ENCODE measurements around the gene PEX3.

Gene PEX3

DNA sequence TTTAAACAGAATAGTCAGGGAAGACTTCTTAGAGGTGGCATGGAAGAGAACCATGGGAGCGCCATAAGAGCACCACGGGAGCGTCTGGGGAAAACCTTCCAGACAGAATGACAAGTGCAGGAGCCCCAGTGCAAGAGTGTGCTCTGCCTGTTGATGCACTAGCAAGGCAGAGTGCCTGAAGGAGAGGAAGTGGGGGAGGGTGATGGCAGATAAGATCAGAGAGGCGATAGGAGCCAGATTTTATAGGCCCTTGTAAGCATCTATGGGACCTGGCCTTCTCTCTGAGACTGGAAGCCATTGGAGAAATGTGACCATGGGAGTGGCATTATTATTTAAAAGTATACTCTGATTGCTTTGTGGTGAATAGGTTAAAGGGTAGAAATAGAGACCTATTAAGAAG lies 47.8 kb downstream of the PEX3 start:
- TF ChIP-seq, protein P1, sequence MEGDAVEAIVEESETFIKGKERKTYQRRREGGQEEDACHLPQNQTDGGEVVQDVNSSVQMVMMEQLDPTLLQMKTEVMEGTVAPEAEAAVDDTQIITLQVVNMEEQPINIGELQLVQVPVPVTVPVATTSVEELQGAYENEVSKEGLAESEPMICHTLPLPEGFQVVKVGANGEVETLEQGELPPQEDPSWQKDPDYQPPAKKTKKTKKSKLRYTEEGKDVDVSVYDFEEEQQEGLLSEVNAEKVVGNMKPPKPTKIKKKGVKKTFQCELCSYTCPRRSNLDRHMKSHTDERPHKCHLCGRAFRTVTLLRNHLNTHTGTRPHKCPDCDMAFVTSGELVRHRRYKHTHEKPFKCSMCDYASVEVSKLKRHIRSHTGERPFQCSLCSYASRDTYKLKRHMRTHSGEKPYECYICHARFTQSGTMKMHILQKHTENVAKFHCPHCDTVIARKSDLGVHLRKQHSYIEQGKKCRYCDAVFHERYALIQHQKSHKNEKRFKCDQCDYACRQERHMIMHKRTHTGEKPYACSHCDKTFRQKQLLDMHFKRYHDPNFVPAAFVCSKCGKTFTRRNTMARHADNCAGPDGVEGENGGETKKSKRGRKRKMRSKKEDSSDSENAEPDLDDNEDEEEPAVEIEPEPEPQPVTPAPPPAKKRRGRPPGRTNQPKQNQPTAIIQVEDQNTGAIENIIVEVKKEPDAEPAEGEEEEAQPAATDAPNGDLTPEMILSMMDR (IDR thresholded peaks at IDR 0.05; ENCODE audit: extremely low read depth, insufficient read depth, missing control alignments) = no peak
- in situ Hi-C loops (cut with MboI; ENCODE audit: low pct_unique_long_range_greater_than_20kb, low sequenced_read_pairs, unreplicated experiment) = no loop called here
- no peak for DNase-seq (ENCODE audit: low spot score)

DNA sequence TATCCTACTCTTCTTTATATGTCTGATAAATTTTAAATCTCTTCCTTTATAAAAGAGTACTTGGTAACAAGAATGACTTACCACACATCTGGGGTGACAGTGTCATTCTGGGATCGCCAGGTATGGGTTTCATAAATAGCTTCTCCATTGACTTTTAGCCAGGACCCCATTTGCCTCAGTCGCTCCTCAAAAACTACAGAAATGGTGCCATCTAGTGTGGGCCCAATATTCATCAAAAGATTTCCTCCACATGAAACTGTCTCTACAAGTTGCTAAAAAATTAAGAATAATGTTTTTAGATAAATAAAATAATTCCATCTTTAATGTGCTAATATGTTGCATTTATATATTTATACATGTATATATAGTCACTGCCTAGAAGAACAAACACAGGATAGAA lies 51.2 kb downstream of the PEX3 start:
- in situ Hi-C loops (cut with MboI; ENCODE audit: low pct_unique_long_range_greater_than_20kb, low sequenced_read_pairs, unreplicated experiment) = no loop called here
- no peak for DNase-seq (ENCODE audit: low spot score)
- TF ChIP-seq, protein P1 (IDR thresholded peaks at IDR 0.05; ENCODE audit: extremely low read depth, insufficient read depth, missing control alignments) = no peak

DNA sequence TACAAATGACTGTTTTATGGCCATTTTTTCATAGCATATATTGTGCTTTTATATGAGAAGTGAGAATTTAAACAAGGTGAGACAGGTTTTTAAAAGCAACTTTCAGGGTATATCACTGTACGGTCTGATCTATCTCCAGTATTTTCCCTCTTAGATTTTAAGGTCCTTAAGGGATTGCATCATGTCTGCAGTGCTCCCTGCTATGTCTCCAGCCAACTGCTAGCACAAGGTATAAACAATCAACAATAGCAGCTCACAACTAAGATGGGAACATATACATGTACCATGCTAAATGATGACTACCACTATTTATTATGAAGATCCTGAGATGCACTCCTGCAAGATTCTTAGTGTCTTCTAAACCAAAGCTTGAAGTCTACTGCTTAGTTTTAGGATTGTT lies 53.8 kb downstream of the PEX3 start:
- no peak for DNase-seq (ENCODE audit: low spot score)
- TF ChIP-seq, protein P1 (IDR thresholded peaks at IDR 0.05; ENCODE audit: extremely low read depth, insufficient read depth, missing control alignments) = no peak
- in situ Hi-C loops (cut with MboI; ENCODE audit: low pct_unique_long_range_greater_than_20kb, low sequenced_read_pairs, unreplicated experiment) = no loop called here

GRCh38 chr6:143505111-143505510 lies 54.5 kb downstream of the PEX3 start:
- DNase-seq (ENCODE audit: low spot score) = no peak
- in situ Hi-C loops (cut with MboI; ENCODE audit: low pct_unique_long_range_greater_than_20kb, low sequenced_read_pairs, unreplicated experiment) = no loop called here
- TF ChIP-seq, protein P1 (IDR thresholded peaks at IDR 0.05; ENCODE audit: extremely low read depth, insufficient read depth, missing control alignments) = no peak

GRCh38 chr6:143505537-143505936 lies 54.9 kb downstream of the PEX3 start:
- in situ Hi-C loops (cut with MboI; ENCODE audit: low pct_unique_long_range_greater_than_20kb, low sequenced_read_pairs, unreplicated experiment) = no loop called here
- DNase-seq (ENCODE audit: low spot score) = no peak
- TF ChIP-seq, protein P1 (IDR thresholded peaks at IDR 0.05; ENCODE audit: extremely low read depth, insufficient read depth, missing control alignments) = no peak

DNA sequence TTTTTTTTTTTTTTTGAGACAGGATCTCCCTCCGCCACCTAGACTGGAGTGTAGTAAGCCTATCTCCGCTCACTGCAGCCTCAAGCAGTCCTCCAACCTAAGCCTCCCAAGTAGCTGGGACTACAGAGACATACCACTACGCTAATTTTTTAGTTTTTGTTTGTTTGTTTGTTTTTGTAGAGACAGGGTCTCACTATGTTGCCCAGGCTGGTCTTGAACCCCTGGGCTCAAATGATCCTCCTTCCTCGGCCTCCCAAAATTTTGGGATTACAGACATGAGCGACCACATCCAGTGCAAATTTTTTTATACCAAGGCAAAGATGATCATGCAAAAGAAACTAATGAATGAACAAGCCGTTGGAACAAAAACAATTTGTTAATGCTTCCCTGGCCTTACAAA lies 55.6 kb downstream of the PEX3 start:
- in situ Hi-C loops (cut with MboI; ENCODE audit: low pct_unique_long_range_greater_than_20kb, low sequenced_read_pairs, unreplicated experiment) = no loop called here
- TF ChIP-seq, protein P1 (IDR thresholded peaks at IDR 0.05; ENCODE audit: extremely low read depth, insufficient read depth, missing control alignments) = no peak
- no peak for DNase-seq (ENCODE audit: low spot score)

DNA sequence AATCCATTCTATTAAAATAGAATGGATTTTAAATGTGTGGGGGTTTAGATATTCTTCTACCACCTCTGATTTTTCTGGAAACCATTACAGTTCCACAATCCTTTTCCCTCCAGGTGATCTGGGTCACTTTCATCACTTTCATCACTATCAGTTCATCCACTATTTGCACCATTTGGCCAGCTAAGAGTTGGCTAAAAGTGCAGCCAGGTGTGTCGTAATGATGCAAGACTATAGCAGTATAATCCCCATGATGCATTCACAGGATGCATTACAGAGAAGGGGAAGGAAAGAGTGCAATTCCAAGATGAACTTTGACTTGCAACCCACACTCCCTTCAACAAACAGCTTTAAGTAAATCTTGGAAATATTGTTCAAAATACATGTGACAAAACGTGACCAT lies 56.0 kb downstream of the PEX3 start:
- DNase-seq (ENCODE audit: low spot score) = no peak

More for the DNA sequence above, 56.0 kb downstream of the PEX3 start:
- TF ChIP-seq, protein P1 (IDR thresholded peaks at IDR 0.05; ENCODE audit: extremely low read depth, insufficient read depth, missing control alignments) = no peak
- in situ Hi-C loops (cut with MboI; ENCODE audit: low pct_unique_long_range_greater_than_20kb, low sequenced_read_pairs, unreplicated experiment) = no loop called here

Data from GM13977 (cell line).